ENCODE results near the gene CEP63. TPM values are rescaled to one million over a fixed set of nuclear protein-coding genes. Genes with fewer than 3 reads are reported as not detected.

The CEP63 gene
- total and polyA plus RNA-seq, 2 of the 8 experiments (the other 6 are each of a cell fraction or from before 2014, with no cell fraction given) = 5.3 to 18.2 TPM

GRCh38 chr3:134544316-134544715 is 58.5 kb downstream of the CEP63 start:
- Histone ChIP-seq H3K4me2 (ENCODE audit: insufficient read depth in 1 of 2, low read depth in 2 of 2, low read length in 2 of 2) (no peak overlapping the region), H2BK15ac (ENCODE audit: low read length) (no peak overlapping the region), H4K20me1 (replicated peaks in 1 of 2; ENCODE audit: control insufficient read depth in 1 of 2, insufficient read depth in 2 of 2, low read length in 2 of 2) (no peaks in the 10 kb centered on the region), H4K91ac (replicated peaks; ENCODE audit: insufficient read length, low read length) (no peak overlapping the region), H3K79me2 (ENCODE audit: control insufficient read depth in 1 of 2, insufficient read depth in 2 of 2, low read length in 2 of 2) (no peaks in the 10 kb centered on the region), H3K27ac (ENCODE audit: low read depth, low read length) (no peak overlapping the region), H3K36me3 (ENCODE audit: control insufficient read depth in 2 of 4, insufficient read depth in 4 of 4, low read length in 3 of 4) (peaks cover 0 to 14% (median 0%) of the 10 kb centered on the region in 4 experiments; a peak in 2 of 8 replicates), H2BK120ac (replicated peaks; ENCODE audit: low read depth, low read length) (no peak overlapping the region), H3K23ac (ENCODE audit: insufficient read length) (no peak overlapping the region), H3K9me3 (ENCODE audit: insufficient read depth in 2 of 2, low read depth in 1 of 2, low read length in 1 of 2) (no peaks in the 10 kb centered on the region), H2BK20ac (ENCODE audit: low read length) (no peak overlapping the region), H4K8ac (ENCODE audit: extremely low read depth, insufficient read depth, low read length) (no peak overlapping the region), H4K5ac (ENCODE audit: insufficient read length, low read depth, low read length) (no peak overlapping the region), H2BK12ac (ENCODE audit: low read depth, low read length) (no peak overlapping the region), H3K9ac (replicated peaks in 1 of 4; ENCODE audit: extremely low read depth in 1 of 4, low read depth in 3 of 4, low read length in 3 of 4) (no peak overlapping the region), H3K27me3 (replicated peaks in 1 of 4; ENCODE audit: control insufficient read depth in 3 of 4, extremely low read depth in 1 of 4, insufficient read depth in 3 of 4, low read length in 3 of 4) (no peaks in the 10 kb centered on the region), H2AK5ac (ENCODE audit: low read depth, low read length) (no peak overlapping the region), H3K56ac (replicated peaks; ENCODE audit: insufficient read length, low read depth, low read length) (no peak overlapping the region), H3K79me1 (ENCODE audit: low read depth, low read length) (no peaks in the 10 kb centered on the region), H2BK5ac (ENCODE audit: low read depth, low read length) (no peak overlapping the region), H3K4me3 (ENCODE audit: extremely low read depth in 1 of 4, insufficient read depth in 2 of 4, low read depth in 3 of 4, low read length in 4 of 4) (no peak overlapping the region), H2AFZ (ENCODE audit: low read length) (no peak overlapping the region), H3K18ac (ENCODE audit: extremely low read depth, low read length) (no peak overlapping the region), H3K23me2 (ENCODE audit: low read depth, low read length) (no peaks in the 10 kb centered on the region), H3K4ac (replicated peaks; ENCODE audit: insufficient read length, low read depth, low read length) (no peak overlapping the region), H3K14ac (ENCODE audit: insufficient read length) (no peak overlapping the region), H3K4me1 (replicated peaks in 1 of 4; ENCODE audit: control insufficient read depth in 3 of 4, insufficient read depth in 4 of 4, low read length in 3 of 4) (no peaks in the 10 kb centered on the region)
- ChIA-PET CTCF (ENCODE audit: partially characterized antibody) (no interaction called here), POLR2A (ENCODE audit: partially characterized antibody) (no interaction called here)
- TF ChIP-seq SIRT6 (IDR thresholded peaks at IDR 0.05; ENCODE audit: low read length) (no peak), BRCA1 (IDR thresholded peaks at IDR 0.05; ENCODE audit: low read depth, low read length) (no peak), RXRA (IDR thresholded peaks at IDR 0.05; ENCODE audit: insufficient read depth, low read depth, low read length) (no peak), HDAC2 (IDR thresholded peaks at IDR 0.05; ENCODE audit: borderline replicate concordance in 1 of 2, low read depth in 2 of 2, low read length in 2 of 2) (no peak), CHD2 (IDR thresholded peaks at IDR 0.05; ENCODE audit: low read length) (no peak), EGR1 (IDR thresholded peaks at IDR 0.05; ENCODE audit: borderline replicate concordance, low read depth, low read length) (no peak), TCF12 (IDR thresholded peaks at IDR 0.05; ENCODE audit: low read depth, low read length) (no peak)
- 78% methylated on average over 2 of the region's 2 CpGs; no CpG with 5 or more reads in 1 of the 2 experiments for WGBS, 2 experiments (ENCODE audit: extremely low coverage in 1 of 2, insufficient coverage in 1 of 2, insufficient read length in 1 of 2, insufficient replicate concordance in 2 of 2, low coverage in 1 of 2, low lambda C conversion rate in 2 of 2, missing lambda C conversion rate in 1 of 2)
- no peak for DNase-seq (ENCODE audit: low read depth in 1 of 2, low spot score in 2 of 2)
- no peak for FAIRE-seq

Data from H1 (cell line).